Activated CD4-positive, alpha-beta T cell treated with anti-CD3 and anti-CD28 coated beads, Interleukin-2, amount 10 ng/mL, durations not matched to agents 24 days and 14 days (primary cell): ENCODE measurements around the gene ASPM. TPM values are rescaled to one million over a fixed set of nuclear protein-coding genes. Genes with fewer than 3 reads are reported as not detected.

Source experiments
- DNase-seq: peaks from one replicate; pipeline ENCODE4 v3.0.0; 2022
- H3K27ac Mint-ChIP-seq: one replicate; pipeline ENCODE4 v1.8.0; 2022; ENCODE audit warnings: mild to moderate bottlenecking, mixed read lengths
- H3K27me3 Mint-ChIP-seq: one replicate; pipeline ENCODE4 v1.8.0; 2022; ENCODE audit warnings: mixed read lengths
- H3K36me3 Mint-ChIP-seq: one replicate; pipeline ENCODE4 v1.8.0; 2022; ENCODE audit warnings: low read depth, mild to moderate bottlenecking, mixed read lengths
- H3K4me1 Mint-ChIP-seq: one replicate; pipeline ENCODE4 v1.8.0; 2021; ENCODE audit warnings: mixed read lengths
- H3K4me3 Mint-ChIP-seq: one replicate; pipeline ENCODE4 v1.8.0; 2022; ENCODE audit warnings: mild to moderate bottlenecking, moderate library complexity, mixed read lengths
- H3K9me3 Mint-ChIP-seq: one replicate; pipeline ENCODE4 v1.8.0; 2021; ENCODE audit warnings: mixed read lengths
- intact Hi-C: fragments of 100-400 bp; cut with micrococcal nuclease; formaldehyde crosslinking; loops from one replicate; pipeline ENCODE4 v1.15.1; 2023
- total RNA-seq: library from RNA; stranded (reverse); gene quantifications from 2 replicates; pipeline ENCODE4 v1.2.3, GENCODE V29; 2022

Gene ASPM
- total RNA-seq, result 29.1 TPM in 2 replicates

GRCh38 chr1:197146101-197147095 is at the start of gene ASPM:
TSS of gene ASPM (minus strand) at chr1:197146669. CDS start at chr1:197146437, 232 bp downstream.
- peak within 1 kb of the TSS; percentile 95 for H3K27ac Mint-ChIP-seq
- peak; percentile 98 for DNase-seq
- no peaks in the 10 kb centered on the region for H3K9me3 Mint-ChIP-seq
- peak within 1 kb of the TSS; percentile 96 for H3K4me3 Mint-ChIP-seq
- intact Hi-C loops, result loop anchor here (5.0 kb wide), 1 partner anchor 1011 kb away; the partner anchor contains the start of gene NEK7
- no peaks in the 10 kb centered on the region for H3K27me3 Mint-ChIP-seq
- H3K4me1 Mint-ChIP-seq, result peaks cover 29% of the 10 kb centered on the region
- H3K36me3 Mint-ChIP-seq, result peaks cover 18% of the 10 kb centered on the region

- Mint-ChIP-seq H3K4me1 (peaks cover 33% of the 10 kb centered on the region), H3K4me3 (no peak overlapping the region), H3K27ac (no peak overlapping the region), H3K36me3 (peaks cover 16% of the 10 kb centered on the region), H3K27me3 (no peaks in the 10 kb centered on the region), H3K9me3 (no peaks in the 10 kb centered on the region)
- DNase-seq, result no peak
- intact Hi-C loops, result no loop called here
These were observed 48.6 kb upstream of the ASPM start for GRCh38 chr1:197195100-197195499.

GRCh38 chr1:197184190-197184589 is 37.7 kb upstream of the ASPM start:
- intact Hi-C loops, result no loop called here
- H3K36me3 Mint-ChIP-seq, result peaks cover 40% of the 10 kb centered on the region

GRCh38 chr1:197183195-197183748 is 36.8 kb upstream of the ASPM start:
- Mint-ChIP-seq H3K4me3 (no peak overlapping the region), H3K27me3 (no peaks in the 10 kb centered on the region), H3K36me3 (peaks cover 38% of the 10 kb centered on the region), H3K9me3 (no peaks in the 10 kb centered on the region), H3K4me1 (peaks cover 4% of the 10 kb centered on the region), H3K27ac (no peak overlapping the region)
- no peak for DNase-seq
- intact Hi-C loops, result no loop called here

More at GRCh38 chr1:197184190-197184589, 37.7 kb upstream of the ASPM start:
- Mint-ChIP-seq H3K4me1 (peaks cover 4% of the 10 kb centered on the region), H3K27me3 (no peaks in the 10 kb centered on the region), H3K4me3 (no peak overlapping the region), H3K9me3 (no peaks in the 10 kb centered on the region), H3K27ac (no peak overlapping the region)
- DNase-seq, result no peak

- Mint-ChIP-seq H3K36me3 (peaks cover 34% of the 10 kb centered on the region), H3K27me3 (no peaks in the 10 kb centered on the region), H3K4me3 (no peak overlapping the region), H3K9me3 (no peaks in the 10 kb centered on the region), H3K4me1 (peaks cover 4% of the 10 kb centered on the region), H3K27ac (no peak overlapping the region)
- no peak for DNase-seq
- intact Hi-C loops, result no loop called here
These were observed 36.2 kb upstream of the ASPM start for GRCh38 chr1:197182716-197183115.

GRCh38 chr1:197181982-197182381 is 35.5 kb upstream of the ASPM start:
- no peak overlapping the region for H3K27ac Mint-ChIP-seq
- peaks cover 4% of the 10 kb centered on the region for H3K4me1 Mint-ChIP-seq
- no peaks in the 10 kb centered on the region for H3K27me3 Mint-ChIP-seq
- DNase-seq, result no peak
- no peaks in the 10 kb centered on the region for H3K9me3 Mint-ChIP-seq
- H3K4me3 Mint-ChIP-seq, result no peak overlapping the region
- intact Hi-C loops, result loop anchor here (2.0 kb wide), 1 partner anchor 153 kb away; no protein-coding TSS in a partner anchor
- peaks cover 31% of the 10 kb centered on the region for H3K36me3 Mint-ChIP-seq

- Mint-ChIP-seq H3K36me3 (peaks cover 19% of the 10 kb centered on the region), H3K27ac (no peak overlapping the region), H3K4me1 (peaks cover 2% of the 10 kb centered on the region), H3K4me3 (no peak overlapping the region), H3K9me3 (no peaks in the 10 kb centered on the region), H3K27me3 (no peaks in the 10 kb centered on the region)
- intact Hi-C loops, result loop anchor here (1.0 to 2.0 kb wide), 2 partner anchors 154 to 177 kb away; no protein-coding TSS in a partner anchor
- DNase-seq, result no peak
These were observed 33.9 kb upstream of the ASPM start for GRCh38 chr1:197180252-197180878.

- Mint-ChIP-seq H3K4me3 (no peak overlapping the region), H3K27ac (no peak overlapping the region), H3K27me3 (no peaks in the 10 kb centered on the region), H3K4me1 (peaks cover 2% of the 10 kb centered on the region), H3K9me3 (no peaks in the 10 kb centered on the region), H3K36me3 (peaks cover 21% of the 10 kb centered on the region)
- intact Hi-C loops, result no loop called here
- DNase-seq, result no peak
These were observed 32.5 kb upstream of the ASPM start for GRCh38 chr1:197178998-197179397.

GRCh38 chr1:197174818-197175217 is 28.3 kb upstream of the ASPM start:
- Mint-ChIP-seq H3K36me3 (peaks cover 27% of the 10 kb centered on the region), H3K4me3 (no peak overlapping the region), H3K27me3 (no peaks in the 10 kb centered on the region), H3K4me1 (no peaks in the 10 kb centered on the region), H3K9me3 (no peaks in the 10 kb centered on the region), H3K27ac (no peak overlapping the region)
- intact Hi-C loops, result no loop called here
- DNase-seq, result no peak

- intact Hi-C loops, result no loop called here
- no peak for DNase-seq
- H3K27ac Mint-ChIP-seq, result no peak overlapping the region
- no peaks in the 10 kb centered on the region for H3K9me3 Mint-ChIP-seq
- H3K36me3 Mint-ChIP-seq, result peaks cover 27% of the 10 kb centered on the region
- no peaks in the 10 kb centered on the region for H3K4me1 Mint-ChIP-seq
- no peaks in the 10 kb centered on the region for H3K27me3 Mint-ChIP-seq
- H3K4me3 Mint-ChIP-seq, result no peak overlapping the region
These were observed 27.4 kb upstream of the ASPM start for GRCh38 chr1:197173571-197174507.

- Mint-ChIP-seq H3K9me3 (no peaks in the 10 kb centered on the region), H3K36me3 (peaks cover 24% of the 10 kb centered on the region), H3K4me3 (no peak overlapping the region), H3K27me3 (no peaks in the 10 kb centered on the region), H3K27ac (no peak overlapping the region), H3K4me1 (no peaks in the 10 kb centered on the region)
- intact Hi-C loops, result no loop called here
- no peak for DNase-seq
These were observed 25.1 kb upstream of the ASPM start for GRCh38 chr1:197171531-197171930.

GRCh38 chr1:197170538-197170937 is 24.1 kb upstream of the ASPM start:
- no peak overlapping the region for H3K4me3 Mint-ChIP-seq
- no peaks in the 10 kb centered on the region for H3K9me3 Mint-ChIP-seq
- no peak for DNase-seq
- no peak overlapping the region for H3K27ac Mint-ChIP-seq
- intact Hi-C loops, result no loop called here
- no peaks in the 10 kb centered on the region for H3K4me1 Mint-ChIP-seq
- H3K27me3 Mint-ChIP-seq, result no peaks in the 10 kb centered on the region
- H3K36me3 Mint-ChIP-seq, result peaks cover 24% of the 10 kb centered on the region

- H3K27ac Mint-ChIP-seq, result no peak overlapping the region
These were observed 13.0 kb upstream of the ASPM start for GRCh38 chr1:197159461-197159860.

More at GRCh38 chr1:197159461-197159860, 13.0 kb upstream of the ASPM start:
- intact Hi-C loops, result no loop called here
- H3K4me1 Mint-ChIP-seq, result no peaks in the 10 kb centered on the region
- DNase-seq, result no peak
- no peaks in the 10 kb centered on the region for H3K9me3 Mint-ChIP-seq
- no peak overlapping the region for H3K4me3 Mint-ChIP-seq
- no peaks in the 10 kb centered on the region for H3K27me3 Mint-ChIP-seq
- peaks cover 13% of the 10 kb centered on the region for H3K36me3 Mint-ChIP-seq
